HG03064 (cell line): Measurements from ENCODE around the gene RALGAPB.

Source experiments
- ATAC-seq: cut with Tn5 transposase; IDR thresholded peaks from one replicate; pipeline ENCODE4 v1.9.1; 2021; ENCODE audit warnings: low read depth; ENCODE audit not compliant: unreplicated experiment

RALGAPB gene

DNA sequence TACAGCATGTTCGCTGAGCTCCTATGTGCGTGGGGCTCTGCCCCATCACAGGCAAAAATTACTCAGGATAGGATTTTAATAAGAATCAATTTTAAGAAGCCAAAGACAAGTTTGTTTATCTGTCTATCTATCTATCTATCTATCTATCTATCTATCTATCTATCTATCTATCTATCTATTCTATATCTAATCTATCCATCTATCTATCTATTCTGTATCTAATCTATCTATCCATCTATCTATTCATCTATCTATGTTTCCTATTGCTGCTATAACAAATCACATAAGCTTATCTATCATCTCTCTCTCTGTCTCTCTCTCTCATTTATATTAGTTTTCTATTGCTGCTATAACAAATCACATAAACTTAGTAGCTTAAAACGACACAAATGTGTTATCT is 130.6 kb downstream of the RALGAPB start:
- ATAC-seq, result no peak

DNA sequence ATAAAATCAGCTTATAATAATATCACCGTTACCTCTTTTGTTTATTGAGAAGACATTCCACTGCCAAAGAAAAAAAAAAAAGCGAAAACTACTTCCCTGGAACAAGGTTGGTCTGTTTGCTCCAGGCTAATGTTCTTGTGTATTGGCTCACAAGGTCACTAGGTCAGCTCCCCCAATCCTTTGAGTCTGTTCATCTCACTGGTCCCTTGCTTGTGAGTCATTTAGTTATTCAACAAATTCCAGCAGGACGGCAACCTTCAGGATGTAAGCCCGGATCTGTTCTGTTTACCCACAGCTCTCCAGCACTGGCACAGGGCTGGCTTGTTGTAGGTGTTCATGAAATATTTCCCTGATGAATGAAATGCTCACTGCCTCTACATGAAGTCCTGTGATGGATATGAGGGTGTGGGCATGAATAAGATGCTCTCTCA is 132.2 kb downstream of the RALGAPB start:
- no peak for ATAC-seq

DNA sequence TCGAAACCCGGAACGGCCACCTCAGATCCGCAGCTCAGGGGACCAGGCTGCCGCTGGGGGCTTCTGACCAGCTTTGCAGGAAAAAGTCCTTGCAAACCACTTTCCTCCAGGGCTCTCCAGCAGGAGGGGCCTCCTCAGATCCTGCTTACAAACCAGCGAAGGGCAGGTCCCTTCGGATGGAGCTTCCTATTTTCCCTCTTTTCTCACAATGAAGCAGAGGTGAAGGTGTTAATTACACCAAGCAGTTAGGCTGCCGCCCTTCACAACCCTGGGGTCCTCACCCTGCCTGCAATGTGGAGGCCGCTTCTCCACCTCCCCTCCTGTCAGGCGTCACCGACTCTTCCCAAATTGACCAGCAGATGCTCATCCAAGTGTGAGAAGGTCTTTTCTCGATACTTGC is 134.7 kb downstream of the RALGAPB start:
- no peak for ATAC-seq

DNA sequence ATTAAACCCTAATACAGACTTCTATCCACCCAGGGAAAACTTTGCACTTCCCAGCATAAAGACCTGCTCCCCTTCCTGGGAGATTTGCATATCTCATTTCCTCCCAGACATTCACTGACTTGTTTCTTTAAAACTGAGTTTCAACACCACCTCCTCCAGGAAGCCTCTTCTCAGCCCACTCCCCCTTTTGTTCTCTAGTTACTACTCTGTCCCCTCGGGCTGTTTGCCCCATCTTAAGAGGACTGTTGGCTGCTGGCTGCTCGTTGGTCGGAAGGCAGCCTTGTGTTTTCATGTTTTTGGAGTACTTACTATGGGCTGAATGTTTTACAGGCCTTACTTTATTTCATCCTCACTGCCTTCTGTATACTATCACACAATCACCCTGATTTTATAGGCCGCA is 135.5 kb downstream of the RALGAPB start:
- ATAC-seq, result no peak

DNA sequence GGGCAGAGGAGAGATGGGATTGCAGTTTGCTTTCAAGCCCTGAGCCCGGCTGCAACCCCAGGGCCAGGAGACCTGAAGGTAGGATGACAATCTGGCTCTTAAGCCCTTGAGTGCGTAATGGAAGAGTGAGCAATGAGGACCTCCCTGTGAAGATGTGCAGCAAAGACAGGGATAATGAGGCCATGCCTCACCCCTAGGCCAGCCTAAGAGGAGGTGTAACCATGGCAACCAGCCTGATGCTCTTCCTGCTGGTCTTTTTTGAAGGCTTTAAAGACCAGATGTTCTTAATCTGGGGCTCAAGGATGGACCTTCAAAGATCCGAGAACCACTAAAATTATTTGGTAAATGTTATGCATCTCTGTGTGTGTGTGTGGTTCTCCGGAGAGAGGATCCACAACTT is 137.2 kb downstream of the RALGAPB start:
- no peak for ATAC-seq

DNA sequence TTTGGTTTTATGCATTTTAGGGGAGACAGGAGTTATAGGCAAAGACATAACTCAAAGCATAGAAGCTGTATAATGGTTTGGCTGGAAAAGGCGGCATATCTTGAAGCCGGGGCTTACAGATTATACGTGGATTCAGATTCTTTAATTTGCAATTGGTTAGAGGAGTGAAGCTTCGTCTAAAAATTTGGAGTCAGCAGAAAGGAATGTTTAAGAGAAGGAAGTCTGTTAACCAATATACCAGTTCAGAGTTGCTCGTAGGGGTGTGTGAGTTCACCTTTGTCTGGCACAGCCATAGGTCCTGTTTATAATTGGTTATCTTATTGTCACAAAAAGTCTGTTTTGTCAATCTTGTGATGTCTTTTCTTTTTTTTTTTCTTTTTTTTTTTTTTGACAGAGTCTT is 137.9 kb downstream of the RALGAPB start:
- ATAC-seq, result no peak

DNA sequence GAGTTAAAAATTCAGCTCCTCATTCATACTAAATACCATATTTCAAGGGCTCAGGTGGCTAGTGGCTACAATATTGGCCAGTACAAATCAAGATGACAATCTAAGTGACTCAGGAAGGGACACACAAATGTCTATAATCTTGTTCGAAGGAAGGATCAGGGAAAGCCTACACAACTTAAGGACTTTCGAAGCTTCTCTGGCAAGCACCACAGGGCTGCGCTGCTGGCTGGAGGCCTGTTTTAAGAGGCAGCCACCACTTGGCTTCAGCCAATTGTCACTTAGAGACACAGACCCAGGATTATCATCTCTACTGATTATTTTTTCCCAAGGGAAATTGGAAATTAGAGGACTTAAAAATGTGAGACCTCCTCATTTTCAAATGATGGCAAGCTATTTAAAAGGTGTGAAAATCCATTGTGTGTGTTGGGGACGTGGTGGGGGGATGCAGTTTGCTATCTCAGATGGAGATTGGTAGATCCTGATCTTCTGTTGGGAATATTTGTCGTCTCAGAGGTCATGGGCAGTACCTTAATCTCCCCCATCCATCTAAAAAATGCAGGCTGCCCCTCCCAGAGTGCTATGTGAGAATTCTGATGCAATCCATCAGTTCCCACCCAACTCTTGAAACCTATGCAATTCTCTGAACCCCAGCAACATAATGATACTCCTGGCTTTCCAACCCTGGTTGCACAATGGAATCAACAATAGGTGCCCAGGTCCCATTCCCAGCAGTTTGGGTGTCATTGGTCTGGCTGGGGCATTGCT is 140.3 kb downstream of the RALGAPB start:
- ATAC-seq, result no peak

DNA sequence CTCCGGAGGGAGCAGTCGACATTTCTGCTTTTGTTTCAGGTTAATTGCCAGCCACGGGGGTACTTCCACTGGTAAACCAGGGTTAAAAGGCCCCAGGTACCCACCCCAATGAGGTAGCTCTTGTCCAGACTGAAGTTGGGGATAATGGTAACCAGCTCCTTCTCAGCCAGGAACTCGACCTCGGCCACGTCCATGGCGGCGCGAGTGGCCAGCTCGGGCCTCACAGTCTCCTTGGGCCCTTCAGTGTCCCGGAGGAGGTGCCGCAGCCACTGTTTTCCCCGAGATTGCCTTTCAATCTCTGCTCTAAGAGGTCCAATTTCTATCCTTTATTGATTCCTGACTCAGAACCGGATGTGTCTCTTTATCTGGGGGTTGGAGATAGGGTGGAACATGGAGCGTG is 142.6 kb downstream of the RALGAPB start:
- ATAC-seq, result no peak

DNA sequence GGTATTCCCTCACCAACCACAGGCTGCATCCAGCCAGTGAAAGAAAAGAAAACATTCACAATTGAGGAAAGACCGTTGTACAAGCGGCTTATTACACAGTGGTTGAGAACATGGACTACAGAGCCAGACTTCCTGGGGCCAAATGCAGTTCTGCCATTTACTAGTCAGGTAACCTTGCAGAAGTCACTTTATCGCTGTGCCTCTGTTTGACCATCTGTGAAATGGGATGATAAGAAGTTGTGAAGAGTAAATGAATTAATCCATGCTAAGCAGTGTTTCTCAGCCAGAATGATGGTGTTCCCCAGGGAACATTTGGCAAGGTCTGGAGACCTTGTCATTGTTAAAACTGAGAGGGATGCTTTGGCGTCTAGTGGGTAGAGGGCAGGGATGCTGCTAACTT is 143.8 kb downstream of the RALGAPB start:
- ATAC-seq, result no peak

DNA sequence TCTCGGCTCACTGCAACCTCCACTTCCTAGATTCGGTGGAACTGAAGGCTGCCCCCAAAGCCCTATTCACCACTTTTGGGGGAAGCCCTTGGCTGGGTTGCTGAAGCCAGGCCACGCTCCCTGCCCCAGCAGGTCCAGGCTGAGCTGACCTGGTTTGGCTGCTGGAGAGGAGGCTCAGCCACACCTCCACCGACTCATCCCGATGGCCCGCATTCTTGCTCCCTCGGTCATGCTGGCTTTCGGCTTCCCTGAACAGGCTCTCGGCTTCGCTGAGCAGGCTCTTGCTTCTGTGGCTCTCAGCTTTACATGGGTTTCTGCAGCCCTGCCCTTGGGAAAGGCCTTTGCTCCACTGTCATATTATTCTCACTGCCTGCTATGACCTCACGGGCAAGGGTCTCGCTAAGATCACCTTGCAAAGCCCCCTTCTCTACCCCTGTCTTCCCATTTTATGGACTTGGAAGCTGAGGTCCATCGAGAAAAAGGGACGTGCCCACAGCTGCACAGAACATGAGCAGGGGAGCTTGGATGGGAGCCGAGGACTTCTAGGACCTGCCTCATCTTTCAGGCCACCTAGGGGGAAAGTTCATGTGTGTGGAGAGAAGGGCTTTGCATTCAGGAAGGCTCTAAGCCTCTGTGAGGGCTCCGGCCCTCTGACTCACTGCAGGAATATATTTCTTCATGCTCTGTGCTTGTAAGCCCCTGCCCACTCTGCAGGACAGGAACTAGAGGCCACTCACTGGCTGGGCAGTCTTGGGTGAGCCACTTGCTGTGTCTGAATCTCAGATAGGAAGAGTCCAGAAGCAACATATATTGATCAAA is 144.6 kb downstream of the RALGAPB start:
- no peak for ATAC-seq

DNA sequence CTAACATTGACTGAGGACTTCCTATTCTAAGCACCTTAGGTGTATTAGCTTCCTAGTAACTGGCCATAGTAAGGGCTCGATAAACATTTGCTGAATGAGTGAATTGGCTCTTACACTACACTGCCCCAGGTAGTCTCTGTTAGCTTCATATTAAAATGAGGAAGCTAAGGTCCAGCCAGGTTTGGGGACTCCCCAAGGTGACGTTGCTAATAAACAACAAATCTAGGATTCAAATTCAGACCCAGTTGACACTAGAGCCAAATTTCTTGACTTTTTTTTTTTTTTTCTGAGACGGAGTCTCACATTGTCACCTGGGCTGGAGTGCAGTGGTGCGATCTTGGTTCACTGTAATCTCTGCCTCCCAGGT is 145.2 kb downstream of the RALGAPB start:
- no peak for ATAC-seq

DNA sequence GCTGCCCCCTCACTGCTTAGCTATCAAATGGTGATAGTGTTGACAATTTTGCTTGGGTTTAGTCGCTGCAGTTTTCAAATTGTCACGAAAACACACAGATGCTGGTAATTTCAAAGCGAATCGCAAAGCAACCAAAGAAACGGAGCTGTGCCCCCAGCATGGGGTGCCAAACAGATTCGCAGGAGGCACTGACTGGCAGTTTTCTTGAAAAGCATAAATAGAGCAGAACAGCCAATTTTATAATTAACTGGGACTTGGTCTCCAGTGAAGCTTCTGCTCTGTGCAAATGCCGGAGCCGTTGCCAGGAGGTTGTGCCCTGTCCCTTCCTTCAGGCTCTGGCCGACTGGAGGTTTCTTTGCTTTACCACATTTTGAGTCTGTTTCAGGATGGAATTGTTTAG is 147.8 kb downstream of the RALGAPB start:
- ATAC-seq, result no peak

DNA sequence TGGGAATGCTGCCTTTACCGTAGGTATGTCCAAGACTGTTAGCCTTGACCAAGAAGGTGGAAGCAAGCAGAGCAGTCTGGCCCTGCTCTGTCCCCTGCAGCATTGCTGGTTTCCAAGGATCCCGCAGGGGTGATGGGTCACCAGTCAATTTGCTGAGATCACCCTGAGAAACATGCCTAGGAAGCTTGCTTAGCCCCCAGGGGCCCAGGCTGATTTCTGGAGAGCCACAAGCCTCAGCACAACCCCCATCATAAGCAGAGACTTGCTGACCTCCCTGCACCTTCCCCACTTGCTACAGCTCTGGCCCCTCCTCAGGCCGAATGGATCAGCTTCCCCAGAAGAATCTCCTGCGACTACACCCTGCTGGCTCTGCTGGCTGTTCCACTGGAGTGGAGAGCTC is 150.4 kb downstream of the RALGAPB start:
- no peak for ATAC-seq

DNA sequence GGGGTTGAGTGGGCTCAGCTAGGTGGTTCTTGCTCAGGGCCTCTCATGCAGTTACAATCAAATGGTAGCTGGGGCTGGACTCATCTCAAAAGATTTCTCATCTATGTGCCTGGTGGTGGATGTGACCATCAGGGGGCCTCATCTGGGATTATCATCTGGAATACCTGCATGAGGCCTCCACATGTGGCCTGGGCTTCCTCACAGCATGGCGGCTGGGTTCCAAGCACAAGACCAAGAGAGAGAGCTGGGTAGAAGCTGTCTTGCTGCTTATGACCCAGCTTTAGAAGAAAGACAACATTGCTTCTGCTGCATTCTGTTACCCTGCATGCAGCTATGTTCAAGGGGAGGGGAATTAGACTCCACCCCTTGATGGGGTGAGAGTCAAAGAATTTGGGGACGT is 151.4 kb downstream of the RALGAPB start:
- no peak for ATAC-seq

DNA sequence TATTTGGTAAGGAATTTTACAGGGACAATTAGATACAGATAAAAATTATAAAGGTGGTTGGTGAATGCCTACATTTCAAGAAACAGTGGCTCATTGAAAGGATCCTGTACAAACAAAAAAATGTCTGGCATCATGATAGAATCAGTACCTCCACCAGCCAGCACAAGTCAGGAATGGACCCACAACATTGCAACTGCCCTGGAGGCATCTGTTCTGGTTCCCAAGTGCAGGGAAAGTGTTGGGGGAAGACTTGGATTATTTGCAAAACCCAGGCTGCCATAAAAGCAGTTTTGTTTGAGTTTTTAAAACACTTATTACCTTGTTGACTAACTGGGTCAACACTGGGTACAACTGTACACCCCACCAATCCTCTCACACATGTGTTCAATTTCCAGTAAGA is 153.3 kb downstream of the RALGAPB start:
- ATAC-seq, result no peak

DNA sequence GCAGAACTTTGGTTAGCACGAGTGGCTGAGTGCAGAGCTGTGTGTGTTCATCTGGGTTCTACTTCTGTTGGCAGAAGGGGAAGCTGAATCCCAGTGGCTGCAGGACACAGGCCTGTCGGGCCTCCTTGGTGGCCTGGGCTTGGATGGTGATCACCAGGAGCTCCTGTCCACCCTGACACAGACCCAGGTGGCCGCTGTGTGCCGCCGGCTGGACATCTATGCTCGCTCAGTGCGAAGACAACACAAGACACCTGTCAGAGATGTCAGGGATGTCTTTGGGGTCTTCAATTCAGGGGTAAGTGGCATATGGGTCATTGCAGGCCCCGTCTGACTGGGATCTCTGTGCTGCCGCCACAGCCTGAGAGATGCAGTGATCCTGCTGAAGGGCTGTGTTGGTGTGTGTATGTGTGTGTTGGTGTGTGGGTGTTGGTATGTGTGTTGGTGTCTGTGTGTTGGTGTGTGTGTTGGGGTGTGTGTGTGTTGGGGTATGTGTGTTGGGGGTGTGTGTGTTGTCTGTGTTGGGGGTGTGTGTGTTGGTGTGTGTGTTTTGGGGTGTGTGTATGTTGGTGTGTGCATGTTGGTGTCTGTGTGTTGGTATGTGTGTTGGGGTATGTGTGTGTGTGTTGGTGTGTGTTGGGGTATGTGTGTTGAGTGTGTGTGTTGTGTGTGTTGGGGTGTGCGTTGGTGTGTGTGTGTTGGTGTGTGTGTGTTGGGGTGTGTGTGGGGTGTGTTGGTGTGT is 154.4 kb downstream of the RALGAPB start:
- no peak for ATAC-seq
